ENCODE results near the gene ELL2.

- TF ChIP-seq, protein P1, sequence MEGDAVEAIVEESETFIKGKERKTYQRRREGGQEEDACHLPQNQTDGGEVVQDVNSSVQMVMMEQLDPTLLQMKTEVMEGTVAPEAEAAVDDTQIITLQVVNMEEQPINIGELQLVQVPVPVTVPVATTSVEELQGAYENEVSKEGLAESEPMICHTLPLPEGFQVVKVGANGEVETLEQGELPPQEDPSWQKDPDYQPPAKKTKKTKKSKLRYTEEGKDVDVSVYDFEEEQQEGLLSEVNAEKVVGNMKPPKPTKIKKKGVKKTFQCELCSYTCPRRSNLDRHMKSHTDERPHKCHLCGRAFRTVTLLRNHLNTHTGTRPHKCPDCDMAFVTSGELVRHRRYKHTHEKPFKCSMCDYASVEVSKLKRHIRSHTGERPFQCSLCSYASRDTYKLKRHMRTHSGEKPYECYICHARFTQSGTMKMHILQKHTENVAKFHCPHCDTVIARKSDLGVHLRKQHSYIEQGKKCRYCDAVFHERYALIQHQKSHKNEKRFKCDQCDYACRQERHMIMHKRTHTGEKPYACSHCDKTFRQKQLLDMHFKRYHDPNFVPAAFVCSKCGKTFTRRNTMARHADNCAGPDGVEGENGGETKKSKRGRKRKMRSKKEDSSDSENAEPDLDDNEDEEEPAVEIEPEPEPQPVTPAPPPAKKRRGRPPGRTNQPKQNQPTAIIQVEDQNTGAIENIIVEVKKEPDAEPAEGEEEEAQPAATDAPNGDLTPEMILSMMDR (IDR thresholded peaks at IDR 0.05), result no peak
- TF ChIP-seq POLR2A (IDR thresholded peaks at IDR 0.05), result no peak
Measured at GRCh38 chr5:96006291-96006690, 44.6 kb upstream of the ELL2 start.

Data from heart left ventricle (tissue), 13 donors.